ENCODE results near the gene PRKN.

The PRKN gene

GRCh38 chr6:161663682-161664081, 1063.9 kb downstream of the PRKN start:
- Histone ChIP-seq H3K27ac (replicated peaks) (no peak overlapping the region), H3K4me3 (replicated peaks; ENCODE audit: insufficient read depth, low read length) (no peak overlapping the region), H3K27me3 (ENCODE audit: insufficient read depth, poor library complexity, severe bottlenecking) (no peaks in the 10 kb centered on the region)
- TF ChIP-seq CTCF (IDR thresholded peaks at IDR 0.05; ENCODE audit: insufficient read depth, low read length) (no peak), GABPA (IDR thresholded peaks at IDR 0.05; ENCODE audit: low read depth) (no peak), SPI1 (IDR thresholded peaks at IDR 0.05; ENCODE audit: borderline replicate concordance, low read depth) (no peak), REST (IDR thresholded peaks at IDR 0.05; ENCODE audit: insufficient replicate concordance, low read depth) (no peak), POLR2AphosphoS5 (IDR thresholded peaks at IDR 0.05; ENCODE audit: low read depth) (no peak)
- no peak for DNase-seq (ENCODE audit: low read depth in 1 of 2, low spot score in 1 of 2)

GRCh38 chr6:161660666-161661571, 1066.6 kb downstream of the PRKN start:
- Histone ChIP-seq H3K4me3 (replicated peaks; ENCODE audit: insufficient read depth, low read length) (no peak overlapping the region), H3K27ac (replicated peaks) (no peak overlapping the region), H3K27me3 (ENCODE audit: insufficient read depth, poor library complexity, severe bottlenecking) (no peaks in the 10 kb centered on the region)
- no peak for DNase-seq (ENCODE audit: low read depth in 1 of 2, low spot score in 1 of 2)
- no peak for TF ChIP-seq SPI1 (IDR thresholded peaks at IDR 0.05; ENCODE audit: borderline replicate concordance, low read depth)
- no peak for TF ChIP-seq REST (IDR thresholded peaks at IDR 0.05; ENCODE audit: insufficient replicate concordance, low read depth)
- TF ChIP-seq CTCF (IDR thresholded peaks at IDR 0.05; ENCODE audit: insufficient read depth, low read length) = no peak
- no peak for TF ChIP-seq POLR2AphosphoS5 (IDR thresholded peaks at IDR 0.05; ENCODE audit: low read depth)
- TF ChIP-seq GABPA (IDR thresholded peaks at IDR 0.05; ENCODE audit: low read depth) = no peak

GRCh38 chr6:161658211-161658610, 1069.4 kb downstream of the PRKN start:
- no peak for DNase-seq (ENCODE audit: low read depth in 1 of 2, low spot score in 1 of 2)
- TF ChIP-seq SPI1 (IDR thresholded peaks at IDR 0.05; ENCODE audit: borderline replicate concordance, low read depth) = no peak
- TF ChIP-seq CTCF (IDR thresholded peaks at IDR 0.05; ENCODE audit: insufficient read depth, low read length) = no peak
- TF ChIP-seq REST (IDR thresholded peaks at IDR 0.05; ENCODE audit: insufficient replicate concordance, low read depth) = no peak
- TF ChIP-seq GABPA (IDR thresholded peaks at IDR 0.05; ENCODE audit: low read depth) = no peak
- no peak for TF ChIP-seq POLR2AphosphoS5 (IDR thresholded peaks at IDR 0.05; ENCODE audit: low read depth)

More at GRCh38 chr6:161658211-161658610, 1069.4 kb downstream of the PRKN start:
- Histone ChIP-seq H3K27me3 (ENCODE audit: insufficient read depth, poor library complexity, severe bottlenecking) (no peaks in the 10 kb centered on the region), H3K27ac (replicated peaks) (no peak overlapping the region), H3K4me3 (replicated peaks; ENCODE audit: insufficient read depth, low read length) (no peak overlapping the region)
